COR-L47 (cell line): ENCODE results near the gene SEMA5A.

ENCODE experiments used
- DNase-seq: peaks from one replicate; lab custom pipeline; 2025; lab: John Stamatoyannopoulos, UW

The SEMA5A gene

DNA sequence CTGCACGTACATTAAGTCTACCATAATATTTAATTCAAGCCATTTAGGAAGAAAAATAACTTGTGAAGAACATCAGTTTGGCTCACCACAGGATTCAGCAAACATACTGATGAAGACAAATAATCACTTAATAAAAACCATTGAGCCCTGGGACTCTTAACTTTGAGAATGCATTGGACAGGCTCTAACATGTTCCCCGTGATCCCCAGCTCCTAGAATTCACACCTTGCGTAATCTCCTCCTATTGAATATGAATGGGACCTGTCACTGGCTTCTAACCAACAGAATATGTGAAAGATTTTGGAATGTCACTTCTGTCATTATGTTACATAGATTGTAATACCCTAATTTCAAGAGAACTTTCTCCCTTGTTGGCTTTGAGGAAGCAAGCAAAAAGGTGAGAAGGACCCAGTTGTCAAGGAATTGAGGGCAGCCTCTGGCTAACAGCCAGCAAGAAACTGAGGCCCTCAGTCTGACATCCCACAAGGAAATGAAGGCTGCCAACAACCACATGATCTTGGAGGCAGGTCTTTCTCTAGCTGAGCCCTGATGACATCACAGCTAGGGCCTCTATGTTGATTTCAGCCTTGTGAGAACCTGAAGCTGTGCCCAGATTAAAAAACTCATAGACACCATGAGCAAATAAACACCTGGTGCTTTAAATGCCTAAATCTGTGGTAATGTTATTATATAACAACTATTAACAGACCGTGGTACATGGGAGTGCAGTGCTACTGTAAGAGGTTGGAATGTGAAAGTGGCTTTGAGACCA lies 433.2 kb downstream of the SEMA5A start:
- no peak for DNase-seq

DNA sequence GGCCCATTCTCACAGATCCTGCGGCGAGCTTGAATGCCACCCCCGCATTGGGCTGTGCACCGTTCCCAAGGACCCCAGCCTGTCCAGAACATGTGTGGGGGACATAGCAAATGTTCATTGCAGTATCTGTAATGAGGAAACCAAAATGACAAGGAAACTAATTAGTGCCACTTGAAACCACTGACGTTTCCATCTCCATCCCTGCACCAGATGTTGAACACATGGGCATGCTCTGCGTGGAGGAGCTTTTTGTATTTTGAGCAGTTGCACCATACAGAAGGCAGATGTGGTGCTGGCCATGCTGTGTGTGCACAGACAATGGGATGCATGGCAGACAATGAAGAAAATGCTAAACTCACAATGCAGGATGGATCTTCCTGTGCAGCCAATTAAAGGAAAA lies 437.7 kb downstream of the SEMA5A start:
- DNase-seq, result no peak

DNA sequence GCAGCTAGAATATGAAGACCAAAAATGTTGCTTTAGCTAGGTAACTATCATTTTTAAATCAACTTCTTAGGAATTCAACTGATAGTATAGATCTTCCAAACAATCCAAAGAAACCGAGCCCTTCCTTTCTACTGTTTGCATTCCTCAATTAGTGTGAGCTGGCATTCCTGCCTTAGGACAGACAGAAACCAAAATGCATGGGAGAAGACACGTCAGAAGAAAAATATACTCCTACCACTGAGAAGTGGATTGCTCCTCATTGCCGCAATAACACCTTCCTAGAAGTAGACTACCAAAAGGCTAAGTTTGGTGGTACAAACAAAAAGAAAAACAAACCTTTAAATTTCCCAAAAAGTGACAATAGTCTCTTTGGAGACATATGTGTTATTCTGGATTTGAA lies 440.0 kb downstream of the SEMA5A start:
- no peak for DNase-seq

GRCh38 chr5:9104571-9105339 lies 441.1 kb downstream of the SEMA5A start:
- no peak for DNase-seq

GRCh38 chr5:9103290-9103689 lies 442.6 kb downstream of the SEMA5A start:
- DNase-seq, result no peak

DNA sequence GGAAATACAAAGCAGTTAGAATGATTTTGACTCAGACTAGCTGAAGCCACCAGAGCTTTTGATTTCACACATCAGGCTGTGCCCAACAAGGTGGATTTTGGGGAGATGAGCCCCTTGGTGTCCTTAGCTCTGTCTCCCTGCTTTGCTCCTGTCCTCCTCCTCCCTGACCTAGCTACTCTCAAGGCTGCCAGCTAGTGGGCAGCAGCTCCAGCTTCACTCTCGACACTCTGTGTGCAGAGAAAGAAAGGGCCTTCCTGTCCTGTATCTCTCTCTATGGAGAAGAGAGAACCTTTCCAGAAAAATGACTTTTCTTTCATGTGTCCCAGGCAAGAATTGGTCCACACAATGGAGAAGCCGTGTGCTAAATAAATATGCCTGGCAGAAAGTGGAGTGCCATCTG lies 446.2 kb downstream of the SEMA5A start:
- DNase-seq, result no peak

DNA sequence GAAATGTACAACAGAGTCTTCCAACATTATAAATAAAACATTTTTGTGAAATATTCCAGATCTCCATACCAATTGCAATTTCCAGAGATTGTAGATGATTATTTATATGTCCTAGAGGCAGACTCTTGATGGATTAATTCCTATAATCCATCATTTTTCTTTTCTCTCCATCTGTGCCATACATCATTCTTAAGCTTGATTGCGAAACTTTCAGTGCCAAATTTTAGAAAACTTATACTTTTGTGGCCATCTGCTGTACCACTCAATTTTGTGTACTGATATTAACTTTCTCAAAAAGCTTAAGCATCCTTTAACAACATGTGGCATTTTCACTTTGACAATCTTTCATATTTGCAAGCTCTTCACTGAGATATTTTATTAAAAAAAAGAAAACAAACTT lies 446.9 kb downstream of the SEMA5A start:
- no peak for DNase-seq

GRCh38 chr5:9094582-9094981 lies 451.3 kb downstream of the SEMA5A start:
- DNase-seq, result no peak

DNA sequence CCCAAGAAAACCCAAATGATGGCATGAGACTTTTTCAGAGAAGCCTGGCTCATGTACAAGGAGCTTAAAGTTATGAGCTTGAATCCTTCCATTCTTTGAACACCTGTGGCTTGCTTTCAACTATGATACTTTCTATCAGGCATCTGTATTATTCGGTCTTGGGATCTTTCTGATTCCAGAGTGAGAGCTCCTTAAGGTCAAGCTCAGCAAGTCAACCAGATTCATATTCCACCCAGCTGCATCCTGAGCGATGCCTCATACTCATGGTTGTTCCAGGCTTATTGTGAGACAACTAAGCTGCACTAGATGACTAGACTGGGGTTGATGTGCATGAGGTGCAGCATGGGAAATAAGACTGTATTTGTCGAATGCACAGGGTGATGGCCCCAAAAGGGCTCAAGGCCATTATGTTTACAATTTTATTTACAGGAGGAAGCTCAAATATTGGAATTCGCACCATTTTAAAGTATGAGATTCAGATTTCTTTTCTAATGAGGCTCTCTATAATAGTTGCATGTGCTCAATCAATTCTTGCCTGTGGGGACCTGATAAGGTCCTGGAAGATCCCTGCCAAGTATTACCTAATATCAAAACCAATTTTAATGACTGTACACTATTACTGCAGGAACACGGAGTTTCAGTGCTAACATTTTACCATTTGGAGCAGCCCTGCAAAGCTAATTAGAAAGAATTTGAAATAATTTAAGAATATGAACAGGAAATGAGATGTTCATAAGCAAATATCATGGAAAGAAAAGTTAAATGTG lies 453.8 kb downstream of the SEMA5A start:
- DNase-seq, result no peak

DNA sequence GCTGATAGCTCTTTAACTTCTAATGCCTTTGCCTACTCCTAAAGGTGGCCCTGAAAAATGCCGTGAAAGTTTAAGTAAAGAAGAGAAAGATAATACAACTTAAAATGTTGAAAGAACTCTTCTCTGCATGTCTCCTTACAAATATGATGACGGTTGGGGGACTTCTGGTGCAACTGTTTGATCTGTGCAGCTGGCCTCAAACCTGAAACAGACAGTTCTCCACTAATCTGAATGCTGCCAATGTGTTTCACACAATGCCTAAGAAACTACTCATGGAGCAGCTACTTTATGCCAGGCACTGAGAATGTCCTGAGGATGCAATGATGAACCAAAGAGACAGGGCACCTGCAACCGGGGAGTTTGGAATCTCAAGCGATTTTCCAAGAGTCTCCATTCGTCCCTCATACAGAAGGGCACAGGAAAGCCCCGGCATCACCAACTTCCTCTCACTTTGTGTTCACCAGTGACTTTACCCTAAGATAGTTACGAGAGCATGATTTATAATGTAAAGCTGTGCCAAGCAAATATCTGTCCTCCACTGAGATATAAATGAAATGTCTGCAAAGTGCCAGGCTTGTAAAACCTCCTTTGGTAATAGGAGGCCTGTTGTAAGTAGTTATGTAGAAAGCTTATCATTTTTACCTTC lies 455.4 kb downstream of the SEMA5A start:
- DNase-seq, result no peak

DNA sequence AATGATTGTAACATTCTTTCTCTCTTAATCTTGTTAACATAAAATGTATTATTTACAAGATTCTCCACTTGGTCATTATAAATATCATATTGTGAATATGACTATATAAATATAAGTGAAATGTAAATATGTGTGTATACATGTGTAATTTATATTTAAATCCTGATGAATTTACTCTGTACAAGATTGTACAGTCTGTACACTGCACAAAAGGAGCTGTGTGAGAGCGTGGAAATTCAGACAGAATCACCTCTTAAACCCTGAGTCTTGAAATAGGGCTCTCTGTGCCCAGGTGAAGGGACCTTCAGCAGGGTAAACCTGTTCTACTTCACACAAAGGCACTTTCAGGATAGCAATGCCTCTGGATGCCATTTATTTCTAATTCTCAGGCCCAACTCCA lies 456.0 kb downstream of the SEMA5A start:
- no peak for DNase-seq

DNA sequence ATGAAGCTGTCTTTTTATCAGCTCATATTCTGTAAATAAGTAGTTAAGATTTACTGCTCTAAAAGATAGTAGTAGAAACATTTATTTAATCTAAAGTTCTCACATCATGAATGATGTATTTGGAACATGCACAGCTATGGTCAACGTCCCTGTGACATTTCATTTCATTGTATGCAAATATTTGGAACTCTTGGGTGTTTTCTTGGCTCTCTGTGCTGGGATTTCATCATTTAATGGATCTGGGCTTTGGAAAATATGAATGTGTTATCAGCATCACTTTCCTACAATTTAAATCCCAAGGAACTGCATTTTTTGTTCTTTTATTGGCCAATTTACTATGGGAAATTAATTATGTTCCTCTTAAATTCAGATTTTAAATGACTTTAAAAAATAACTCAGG lies 462.9 kb downstream of the SEMA5A start:
- DNase-seq, result no peak

- no peak for DNase-seq
These were observed 473.2 kb downstream of the SEMA5A start for GRCh38 chr5:9072701-9073100.

DNA sequence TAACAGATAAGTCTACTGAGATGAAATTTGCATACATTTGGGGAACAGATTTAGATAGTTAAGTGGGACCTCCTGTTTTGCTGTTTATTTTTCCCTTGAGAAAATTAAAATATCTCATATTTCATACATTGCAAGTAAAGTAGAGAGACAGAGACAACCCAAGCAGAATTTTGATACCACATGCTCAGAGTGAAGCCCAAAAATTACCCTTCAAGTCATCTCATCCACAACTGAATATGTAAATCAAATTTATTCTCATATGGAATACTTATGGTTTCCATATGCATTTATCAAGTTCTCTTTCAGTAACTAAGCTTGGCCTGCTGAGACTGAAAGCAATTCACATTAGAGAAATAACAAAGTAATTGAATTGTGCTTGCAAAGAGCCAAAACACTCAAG lies 474.4 kb downstream of the SEMA5A start:
- DNase-seq, result no peak

DNA sequence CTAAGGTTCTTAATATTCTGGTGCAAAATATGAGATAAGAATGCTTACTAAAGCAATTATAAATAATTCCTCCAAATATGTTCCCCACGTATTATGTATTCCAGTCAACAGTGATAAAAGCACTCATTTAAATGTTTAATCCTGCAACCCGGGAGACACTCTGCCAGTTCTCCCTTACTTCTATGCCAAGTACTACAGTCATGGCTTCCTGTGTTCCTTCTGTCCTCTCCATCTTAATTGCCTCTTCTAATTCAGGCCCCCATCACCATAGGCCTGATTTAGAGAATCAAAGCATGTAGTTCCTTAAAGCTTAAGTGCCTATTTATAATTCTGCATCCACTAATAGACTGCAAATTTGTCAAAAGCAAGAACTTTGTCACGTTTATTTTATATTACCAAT lies 474.8 kb downstream of the SEMA5A start:
- no peak for DNase-seq

- no peak for DNase-seq
These were observed 476.2 kb downstream of the SEMA5A start for GRCh38 chr5:9069650-9070049.

- no peak for DNase-seq
These were observed 478.7 kb downstream of the SEMA5A start for GRCh38 chr5:9067154-9067553.

- no peak for DNase-seq
These were observed 479.5 kb downstream of the SEMA5A start for GRCh38 chr5:9066349-9066748.

DNA sequence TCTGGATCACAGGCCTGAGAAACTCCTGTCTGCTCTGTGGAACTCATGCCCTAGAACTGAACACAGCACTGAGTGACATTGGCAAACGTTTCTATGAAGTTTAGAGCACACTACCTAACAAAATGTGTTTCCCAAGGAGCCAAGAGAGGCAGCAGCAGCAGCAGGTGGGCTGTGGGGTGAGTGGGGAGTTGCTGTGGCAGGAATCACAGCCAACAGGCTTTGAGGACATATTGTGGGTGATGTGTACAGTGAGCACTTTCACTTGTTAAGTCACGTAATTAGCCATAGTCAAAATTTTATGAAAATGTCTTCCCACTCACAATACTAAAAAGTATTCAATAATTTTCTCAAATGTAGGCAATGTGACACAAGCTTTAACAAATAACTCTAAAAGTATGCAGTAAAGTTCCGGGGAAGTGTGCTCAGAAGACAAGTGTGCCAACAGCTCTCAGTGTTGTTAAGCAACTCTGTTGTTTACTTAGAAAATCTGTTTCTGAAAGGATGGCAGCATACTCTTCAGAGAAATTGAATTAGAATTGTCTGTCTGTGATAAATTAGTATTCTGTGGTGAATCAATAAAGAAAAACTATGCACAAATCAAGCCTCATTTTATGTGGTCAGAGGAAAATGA lies 482.1 kb downstream of the SEMA5A start:
- DNase-seq, result no peak

DNA sequence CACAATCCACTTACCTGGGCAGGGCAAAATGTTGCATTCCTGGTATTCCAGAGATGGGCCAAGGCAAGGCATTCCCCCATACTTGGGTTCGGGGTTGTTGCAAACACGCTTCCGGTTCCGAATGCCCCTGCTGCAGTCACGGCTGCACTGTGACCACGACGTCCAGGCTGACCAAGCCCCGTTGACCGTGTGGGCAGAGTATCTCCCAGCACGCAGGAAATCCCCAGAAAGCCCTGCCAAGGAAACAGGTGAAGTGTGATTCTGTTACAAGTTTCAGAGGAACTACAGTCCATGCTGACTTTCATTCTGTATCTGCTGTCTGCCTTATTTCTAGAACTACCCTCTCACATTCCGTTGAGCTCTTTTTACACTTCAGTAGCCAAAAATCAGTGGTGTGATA lies 483.0 kb downstream of the SEMA5A start:
- no peak for DNase-seq

DNA sequence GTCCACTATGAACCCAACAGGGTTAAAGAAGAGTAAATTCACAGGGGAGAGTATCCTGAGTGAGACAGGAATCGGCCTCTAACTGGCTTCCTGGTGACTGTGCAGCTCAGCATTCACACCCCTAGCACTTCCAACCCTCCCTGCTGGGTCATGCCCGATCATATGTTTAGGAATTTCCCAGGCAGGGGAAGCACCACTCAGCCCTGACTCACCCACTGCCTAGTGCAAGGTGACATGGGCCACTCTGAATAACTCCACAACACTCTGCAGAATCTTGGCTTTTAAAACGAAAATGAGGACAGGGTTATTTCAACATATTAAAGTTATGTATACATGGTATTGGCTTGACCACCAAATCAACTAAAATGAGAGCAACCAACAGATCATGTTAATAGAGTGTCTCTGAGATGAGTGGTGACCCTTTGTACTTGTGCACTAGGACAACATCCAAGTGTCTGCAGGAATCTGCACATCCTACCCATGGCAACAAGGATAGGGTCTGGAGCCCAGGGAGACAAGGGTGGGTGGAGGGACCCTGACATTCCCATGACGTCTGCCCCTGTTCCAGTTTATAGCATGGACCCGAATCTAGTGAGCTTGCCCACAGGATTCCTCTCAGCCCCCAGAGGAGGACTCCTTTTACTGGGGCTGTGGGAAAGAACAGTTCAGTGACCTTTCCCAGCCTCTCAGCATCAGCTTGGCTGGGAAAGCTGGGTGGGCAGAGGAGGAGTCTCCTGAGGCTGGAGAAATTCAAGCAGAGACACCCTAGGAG lies 485.8 kb downstream of the SEMA5A start:
- no peak for DNase-seq
